Bronchial epithelial cell (primary cell): ENCODE results near the gene KCNN3. TPM values are rescaled to one million over a fixed set of nuclear protein-coding genes. Genes with fewer than 3 reads are reported as not detected.
A peak's percentile ranks its signal among the peaks of the same experiment; 100 is the strongest.

Experiments
- DNase-seq: peaks from one replicate; pipeline ENCODE4 v3.0.0-alpha.2; 2010; ENCODE audit warnings: low read depth
- FAIRE-seq: peaks from 2 replicates; lab custom pipeline; 2011; peaks lifted over from hg19 to GRCh38; lab: Jason Lieb, UNC
- H3K27me3 ChIP-seq: 2 replicates; pipeline ENCODE4 v1.5.1; 2011; ENCODE audit warnings: low read length; ENCODE audit not compliant: control insufficient read depth, insufficient read depth
- H3K36me3 ChIP-seq: 2 replicates; pipeline ENCODE4 v1.5.1; 2011; ENCODE audit warnings: low read length; ENCODE audit not compliant: control insufficient read depth, insufficient read depth
- H3K4me3 ChIP-seq: 2 replicates; pipeline ENCODE4 v1.5.1; 2011; ENCODE audit warnings: mild to moderate bottlenecking, low read depth, low read length, control low read depth
- total RNA-seq: library from RNA; depleted of rRNA; stranded (reverse); fragments of >200 nt; gene quantifications from 2 replicates; pipeline ENCODE4 v1.2.1, GENCODE V29; 2014
- TF ChIP-seq, protein P1 (sequence below): IDR thresholded peaks from 2 replicates; pipeline ENCODE4 v1.5.1; 2011; ENCODE audit warnings: mild to moderate bottlenecking, moderate library complexity, low read length, control low read depth, inconsistent platforms; ENCODE audit not compliant: insufficient read depth, severe bottlenecking

The KCNN3 gene
- total RNA-seq, 1 donor from 2014 or later: under 0.01 TPM

DNA sequence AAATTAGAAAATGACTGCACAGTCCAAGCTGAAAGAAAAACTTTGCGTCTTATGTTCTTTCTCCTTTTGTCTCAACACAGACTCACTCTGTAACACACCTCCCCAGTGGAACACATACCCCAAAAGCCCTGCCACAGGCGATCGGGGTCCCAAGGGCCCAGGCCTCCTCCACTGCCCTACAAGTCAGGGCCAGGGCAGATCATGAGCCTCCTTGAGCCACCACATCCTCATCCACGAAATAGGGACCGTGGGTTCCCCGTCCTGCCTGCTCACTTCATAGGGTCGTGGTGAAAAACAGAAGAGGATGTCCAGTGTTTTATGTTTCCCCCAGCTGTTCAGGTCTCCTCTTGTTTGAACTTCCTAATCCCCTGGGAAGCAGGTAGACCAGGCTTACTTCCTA, 116.7 kb downstream of the KCNN3 start:
- TF ChIP-seq, protein P1, sequence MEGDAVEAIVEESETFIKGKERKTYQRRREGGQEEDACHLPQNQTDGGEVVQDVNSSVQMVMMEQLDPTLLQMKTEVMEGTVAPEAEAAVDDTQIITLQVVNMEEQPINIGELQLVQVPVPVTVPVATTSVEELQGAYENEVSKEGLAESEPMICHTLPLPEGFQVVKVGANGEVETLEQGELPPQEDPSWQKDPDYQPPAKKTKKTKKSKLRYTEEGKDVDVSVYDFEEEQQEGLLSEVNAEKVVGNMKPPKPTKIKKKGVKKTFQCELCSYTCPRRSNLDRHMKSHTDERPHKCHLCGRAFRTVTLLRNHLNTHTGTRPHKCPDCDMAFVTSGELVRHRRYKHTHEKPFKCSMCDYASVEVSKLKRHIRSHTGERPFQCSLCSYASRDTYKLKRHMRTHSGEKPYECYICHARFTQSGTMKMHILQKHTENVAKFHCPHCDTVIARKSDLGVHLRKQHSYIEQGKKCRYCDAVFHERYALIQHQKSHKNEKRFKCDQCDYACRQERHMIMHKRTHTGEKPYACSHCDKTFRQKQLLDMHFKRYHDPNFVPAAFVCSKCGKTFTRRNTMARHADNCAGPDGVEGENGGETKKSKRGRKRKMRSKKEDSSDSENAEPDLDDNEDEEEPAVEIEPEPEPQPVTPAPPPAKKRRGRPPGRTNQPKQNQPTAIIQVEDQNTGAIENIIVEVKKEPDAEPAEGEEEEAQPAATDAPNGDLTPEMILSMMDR: no peak
- Histone ChIP-seq H3K27me3 (peaks cover 9% of the 10 kb centered on the region), H3K4me3 (no peak overlapping the region), H3K36me3 (no peaks in the 10 kb centered on the region)
- no peak for FAIRE-seq
- no peak for DNase-seq

DNA sequence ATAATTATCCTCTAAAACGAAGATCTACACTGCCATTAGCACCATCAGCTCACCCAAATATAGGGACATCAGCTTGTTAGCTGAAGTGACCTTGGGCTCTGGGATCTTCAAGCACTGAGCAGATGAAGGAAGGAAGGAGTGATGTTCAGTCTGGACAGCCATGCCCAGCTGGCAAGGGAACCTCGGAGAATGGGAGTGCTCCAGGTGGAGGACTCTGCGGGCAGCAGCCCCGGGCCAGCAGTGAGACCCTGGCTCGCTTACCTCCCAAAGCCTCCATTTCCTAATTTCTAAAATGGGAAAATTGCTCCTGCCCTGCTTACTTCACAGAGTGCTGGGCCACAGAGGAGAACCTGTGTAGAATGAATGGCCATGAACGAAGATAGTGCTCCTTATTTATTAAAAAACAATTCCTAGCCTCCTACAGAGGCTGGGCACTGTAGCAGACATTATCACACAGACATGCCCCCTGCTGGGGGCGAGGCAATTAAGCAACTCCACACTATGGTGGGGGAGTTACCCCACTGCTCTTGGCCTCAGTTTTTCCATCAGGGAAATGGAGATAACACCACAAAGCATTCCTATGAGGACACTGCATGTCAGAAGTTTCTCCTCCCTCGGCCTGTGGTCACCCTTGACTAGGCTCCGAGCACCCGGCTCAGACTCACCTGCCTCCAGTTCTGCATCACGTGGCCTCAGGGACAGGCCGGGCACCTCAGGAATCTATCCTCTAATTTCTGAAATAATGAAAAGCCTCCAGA, 117.6 kb downstream of the KCNN3 start:
- FAIRE-seq (no peak), DNase-seq (no peak)
- Histone ChIP-seq H3K4me3 (no peak overlapping the region), H3K36me3 (no peaks in the 10 kb centered on the region), H3K27me3 (peaks cover 10% of the 10 kb centered on the region)
- TF ChIP-seq, protein P1: no peak

DNA sequence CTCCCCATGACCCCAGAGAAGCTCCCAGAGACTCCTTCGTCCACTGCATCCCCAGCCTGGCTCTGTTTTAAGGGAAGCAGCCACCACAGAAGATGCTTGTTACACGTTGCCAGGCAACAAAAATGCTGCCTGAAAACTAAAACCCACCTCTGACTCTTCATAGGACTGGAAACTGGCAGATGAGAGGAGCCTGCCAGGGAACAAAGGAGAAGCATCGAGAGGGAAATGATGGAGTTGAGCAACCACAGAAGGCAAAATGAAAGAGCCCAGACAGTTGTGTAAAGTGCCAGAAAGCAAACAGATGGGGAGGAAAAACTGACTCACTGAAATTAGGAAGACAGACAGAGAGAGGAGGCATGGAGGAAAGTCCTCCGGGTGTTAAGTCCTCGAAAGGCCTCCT, 118.4 kb downstream of the KCNN3 start:
- FAIRE-seq (no peak), DNase-seq (no peak)
- TF ChIP-seq, protein P1: no peak
- Histone ChIP-seq H3K36me3 (no peaks in the 10 kb centered on the region), H3K4me3 (no peak overlapping the region), H3K27me3 (peaks cover 15% of the 10 kb centered on the region)

DNA sequence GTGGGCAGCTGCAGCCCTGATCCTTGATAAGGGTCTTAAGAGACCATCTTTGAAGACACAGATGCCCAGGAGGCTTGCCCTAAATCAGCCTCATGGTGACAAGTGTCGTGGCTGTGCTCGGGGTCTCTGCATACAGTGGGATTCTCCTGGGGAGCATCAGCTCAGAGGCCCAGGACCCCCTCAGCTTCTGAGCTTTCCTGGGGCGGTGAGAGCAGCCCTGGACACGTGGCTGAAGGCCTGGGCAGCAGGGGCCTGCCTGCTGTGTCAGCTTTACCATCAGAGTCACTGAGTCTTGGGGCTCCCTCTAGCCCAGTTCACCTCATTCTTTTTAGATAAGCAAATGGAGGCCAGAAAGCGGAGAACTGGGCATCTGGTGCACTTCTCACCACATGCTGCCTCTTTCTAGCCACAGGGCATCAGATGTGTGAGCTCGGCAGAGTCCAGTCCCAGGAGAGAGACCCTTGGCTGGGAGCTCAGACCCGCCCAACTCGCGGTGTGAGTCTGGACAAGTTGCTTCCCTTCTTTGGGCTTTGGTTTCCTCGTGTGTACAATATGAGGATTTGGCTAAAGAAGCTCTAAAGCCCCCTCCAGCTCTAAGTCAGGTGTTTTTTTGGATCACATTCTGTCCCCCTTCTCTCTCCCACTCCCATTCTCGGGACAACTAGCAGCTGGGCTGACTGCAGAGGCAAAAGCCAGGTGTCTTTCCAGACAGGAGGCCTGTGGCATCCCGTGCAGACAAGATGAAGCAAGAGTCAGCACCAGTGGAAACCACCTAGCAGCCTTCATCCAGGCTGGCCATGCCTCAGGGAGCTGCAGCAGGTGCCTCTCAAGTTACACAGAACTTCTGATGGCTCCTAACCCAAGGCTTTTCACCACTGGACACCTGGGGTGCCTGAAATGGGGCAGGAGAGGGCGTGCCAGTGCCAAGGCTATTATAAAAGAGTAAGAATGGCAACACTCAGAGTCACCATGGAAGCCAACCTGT, 119.1 kb downstream of the KCNN3 start:
- FAIRE-seq (no peak), DNase-seq (no peak)
- TF ChIP-seq, protein P1: no peak
- Histone ChIP-seq H3K27me3 (peaks cover 18% of the 10 kb centered on the region), H3K4me3 (no peak overlapping the region), H3K36me3 (no peaks in the 10 kb centered on the region)

DNA sequence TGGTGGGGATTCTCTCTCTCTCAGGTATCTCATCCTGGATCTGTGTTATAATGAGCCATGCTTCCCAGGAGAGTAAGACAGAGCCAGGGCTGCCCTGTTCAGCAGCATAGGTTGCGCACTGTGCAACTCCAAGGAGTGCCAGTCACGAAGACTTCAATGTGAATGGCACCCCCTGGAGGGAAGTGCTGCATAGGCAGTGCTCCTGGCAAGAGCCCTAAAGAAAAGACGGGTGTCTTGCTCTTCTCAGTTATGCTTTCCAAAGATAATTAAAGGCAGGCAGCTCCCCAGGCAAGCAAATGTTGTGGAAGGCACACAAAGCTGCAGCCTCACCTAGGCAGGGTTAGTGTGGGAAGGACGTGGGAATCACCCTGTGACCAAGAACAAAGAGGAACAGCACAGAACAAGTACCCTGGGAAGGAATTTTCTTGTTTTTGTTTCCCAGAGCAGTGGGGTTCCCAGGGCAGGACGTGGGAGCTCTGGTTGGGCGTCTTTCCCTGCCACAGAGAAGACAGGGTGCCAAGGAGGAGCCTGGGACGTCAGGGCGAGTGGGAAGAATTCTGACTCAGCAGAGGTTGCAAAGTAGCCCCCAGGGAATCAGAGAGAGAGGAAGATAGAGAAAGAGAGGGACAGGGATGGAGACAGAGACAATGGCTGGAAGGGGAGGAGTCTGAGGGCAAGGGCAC, 120.9 kb downstream of the KCNN3 start:
- H3K36me3 ChIP-seq: no peaks in the 10 kb centered on the region
- H3K27me3 ChIP-seq: peaks cover 18% of the 10 kb centered on the region
- FAIRE-seq (no peak), DNase-seq (peak; percentile 29)
- TF ChIP-seq, protein P1: peak; percentile 55
- no peak overlapping the region for H3K4me3 ChIP-seq
